Measurements from ENCODE around the gene HTR1A.

DNA sequence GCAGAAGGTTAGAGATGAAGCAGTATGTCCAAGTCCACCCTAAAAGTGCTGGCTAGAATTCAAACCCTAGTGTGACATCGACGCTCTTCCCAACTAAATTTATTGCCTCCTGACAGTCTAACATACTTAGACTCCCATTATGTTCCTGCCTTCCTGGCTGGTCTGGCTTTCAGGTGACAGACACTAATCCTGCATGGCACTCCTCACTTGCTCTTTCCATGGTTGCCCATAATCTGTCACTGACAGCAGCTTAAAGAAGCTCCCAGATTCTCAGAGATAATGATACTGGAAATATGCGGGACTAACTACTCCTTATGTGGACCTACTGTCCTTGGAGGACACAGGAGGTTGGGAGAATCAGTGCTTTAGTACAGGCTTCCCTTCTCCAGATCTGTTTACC is 41.7 kb upstream of the HTR1A start:
- TF ChIP-seq, protein P1, sequence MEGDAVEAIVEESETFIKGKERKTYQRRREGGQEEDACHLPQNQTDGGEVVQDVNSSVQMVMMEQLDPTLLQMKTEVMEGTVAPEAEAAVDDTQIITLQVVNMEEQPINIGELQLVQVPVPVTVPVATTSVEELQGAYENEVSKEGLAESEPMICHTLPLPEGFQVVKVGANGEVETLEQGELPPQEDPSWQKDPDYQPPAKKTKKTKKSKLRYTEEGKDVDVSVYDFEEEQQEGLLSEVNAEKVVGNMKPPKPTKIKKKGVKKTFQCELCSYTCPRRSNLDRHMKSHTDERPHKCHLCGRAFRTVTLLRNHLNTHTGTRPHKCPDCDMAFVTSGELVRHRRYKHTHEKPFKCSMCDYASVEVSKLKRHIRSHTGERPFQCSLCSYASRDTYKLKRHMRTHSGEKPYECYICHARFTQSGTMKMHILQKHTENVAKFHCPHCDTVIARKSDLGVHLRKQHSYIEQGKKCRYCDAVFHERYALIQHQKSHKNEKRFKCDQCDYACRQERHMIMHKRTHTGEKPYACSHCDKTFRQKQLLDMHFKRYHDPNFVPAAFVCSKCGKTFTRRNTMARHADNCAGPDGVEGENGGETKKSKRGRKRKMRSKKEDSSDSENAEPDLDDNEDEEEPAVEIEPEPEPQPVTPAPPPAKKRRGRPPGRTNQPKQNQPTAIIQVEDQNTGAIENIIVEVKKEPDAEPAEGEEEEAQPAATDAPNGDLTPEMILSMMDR (conservative IDR thresholded peaks at IDR 0.05; ENCODE audit: low read length), result no peak
- TF ChIP-seq EZH2phosphoT487 (IDR thresholded peaks at IDR 0.05; ENCODE audit: borderline replicate concordance), result no peak

Measured in Loucy (cell line).